Muscle layer of colon (tissue), 2 donors: Measurements from ENCODE around the gene TMPRSS2.

Experiments
- H3K27ac ChIP-seq: one replicate; pipeline ENCODE4 v1.7.0; 2013; ENCODE audit warnings: low read depth, mild to moderate bottlenecking, low read length, moderate library complexity
- H3K27me3 ChIP-seq, 2 donors: one replicate each; pipeline ENCODE4 v1.7.0; 2013; ENCODE audit warnings: low read length in 2 of 2, mild to moderate bottlenecking in 2 of 2; ENCODE audit not compliant: insufficient read depth in 2 of 2, control insufficient read depth in 1 of 2
- H3K36me3 ChIP-seq: one replicate; pipeline ENCODE4 v1.7.0; 2013; ENCODE audit warnings: mild to moderate bottlenecking, low read length; ENCODE audit not compliant: insufficient read depth
- H3K4me1 ChIP-seq: one replicate; pipeline ENCODE4 v1.7.0; 2013; ENCODE audit warnings: mild to moderate bottlenecking, low read length; ENCODE audit not compliant: insufficient read depth
- H3K4me3 ChIP-seq, 2 donors: one replicate each; pipeline ENCODE4 v1.7.0; 2013; ENCODE audit warnings: low read length in 2 of 2, low read depth in 1 of 2, mild to moderate bottlenecking in 1 of 2, moderate library complexity in 1 of 2
- H3K9ac ChIP-seq: one replicate; pipeline ENCODE4 v1.7.0; 2013; ENCODE audit warnings: low read length
- H3K9me3 ChIP-seq: one replicate; pipeline ENCODE4 v1.7.0; 2013; ENCODE audit warnings: mild to moderate bottlenecking, low read length
- donor health status: abdominal sarcoma.
- donor health status: Adenocarcinoma of cecum.

TMPRSS2 gene

DNA sequence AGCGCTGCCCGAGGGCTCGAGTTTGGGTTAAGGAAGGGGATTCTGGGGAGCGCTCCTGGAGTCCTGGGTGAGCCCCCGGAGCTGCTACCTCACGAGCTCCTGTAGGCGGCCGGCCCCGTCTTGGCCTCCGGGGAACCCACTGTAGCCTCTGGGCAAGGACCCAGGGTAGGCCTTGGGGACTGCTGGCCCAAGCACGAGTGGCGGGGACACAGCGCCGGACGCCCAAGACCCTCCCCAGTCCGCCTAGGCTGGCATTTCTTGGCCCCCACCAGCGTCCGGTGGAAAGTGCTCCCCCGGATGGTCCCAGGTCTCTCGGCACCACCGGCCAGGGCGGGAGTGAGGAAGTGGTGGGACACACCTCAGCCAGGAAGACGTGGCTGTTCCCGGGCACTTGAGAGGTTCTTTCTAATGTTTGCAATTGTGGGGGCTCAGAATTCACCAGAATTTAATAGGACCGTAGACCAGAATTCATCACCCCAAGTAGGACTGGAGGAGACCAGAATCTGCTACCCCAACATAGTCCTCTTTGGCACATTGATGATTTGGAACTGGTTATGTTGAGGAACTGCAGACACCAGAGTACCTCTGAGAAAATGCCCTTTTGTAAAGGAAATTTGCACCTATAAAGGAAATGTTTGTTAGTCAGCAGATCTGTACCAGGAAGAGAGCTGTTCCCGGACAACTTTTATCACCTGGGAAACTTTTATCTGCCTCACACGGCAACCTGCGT lies 622 bp upstream of the TMPRSS2 start:
- H3K27ac ChIP-seq: no peak overlapping the region
- no peaks in the 10 kb centered on the region for H3K9me3 ChIP-seq
- no peaks in the 10 kb centered on the region for H3K36me3 ChIP-seq
- H3K27me3 ChIP-seq: peaks cover 8 to 40% of the 10 kb centered on the region in 2 donors
- H3K9ac ChIP-seq: no peak overlapping the region
- H3K4me1 ChIP-seq: no peaks in the 10 kb centered on the region
- no peak overlapping the region for H3K4me3 ChIP-seq

DNA sequence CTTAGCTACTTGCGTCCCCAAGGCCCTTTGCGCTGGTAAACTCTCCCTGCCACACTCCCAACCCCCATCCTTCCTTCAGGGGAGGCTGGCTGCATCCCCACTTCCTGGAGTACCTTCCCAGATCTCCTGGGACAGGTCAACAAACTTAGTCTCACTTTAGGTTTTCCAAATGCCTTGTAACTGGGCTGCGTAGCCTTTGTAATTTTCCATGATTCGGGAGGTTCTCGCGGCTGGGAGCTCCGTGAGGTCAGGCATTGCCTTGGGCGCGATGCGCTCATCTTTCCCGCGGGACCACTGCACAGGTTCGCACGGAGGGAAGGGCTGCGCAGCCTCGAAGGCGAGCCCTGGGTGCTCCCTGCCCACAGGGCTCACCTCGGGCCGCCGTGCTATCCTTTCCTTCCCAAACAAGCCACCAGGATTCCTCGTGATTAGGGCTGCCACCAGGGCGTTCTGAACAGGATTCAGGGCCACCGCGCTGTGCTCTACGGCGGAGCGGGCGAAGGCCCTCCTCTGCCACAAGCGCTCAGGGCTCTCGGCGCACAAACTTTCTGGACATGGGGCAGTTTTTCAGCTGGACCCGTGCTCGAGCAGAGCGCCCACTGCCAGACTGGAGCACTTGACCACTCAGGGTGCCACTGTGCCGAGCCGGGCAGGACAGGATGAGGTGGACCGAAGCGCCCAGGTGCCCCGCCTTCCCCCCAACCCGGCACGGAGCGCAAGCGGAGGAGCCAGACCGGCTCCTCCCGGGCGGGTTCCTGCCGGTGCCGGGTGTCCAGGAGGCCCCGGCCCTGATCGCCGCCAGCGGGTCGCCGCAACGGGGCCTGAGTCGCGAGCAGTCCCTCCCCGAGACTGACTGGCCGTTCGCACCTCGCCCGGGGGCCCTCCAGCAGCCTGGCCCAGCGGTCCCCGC lies 1.1 kb downstream of the TMPRSS2 start:
- H3K9ac ChIP-seq: no peak overlapping the region
- peaks cover 8 to 40% of the 10 kb centered on the region in 2 donors for H3K27me3 ChIP-seq
- H3K9me3 ChIP-seq: no peaks in the 10 kb centered on the region
- no peaks in the 10 kb centered on the region for H3K36me3 ChIP-seq
- no peaks in the 10 kb centered on the region for H3K4me1 ChIP-seq
- no peak overlapping the region for H3K27ac ChIP-seq
- no peak overlapping the region for H3K4me3 ChIP-seq

DNA sequence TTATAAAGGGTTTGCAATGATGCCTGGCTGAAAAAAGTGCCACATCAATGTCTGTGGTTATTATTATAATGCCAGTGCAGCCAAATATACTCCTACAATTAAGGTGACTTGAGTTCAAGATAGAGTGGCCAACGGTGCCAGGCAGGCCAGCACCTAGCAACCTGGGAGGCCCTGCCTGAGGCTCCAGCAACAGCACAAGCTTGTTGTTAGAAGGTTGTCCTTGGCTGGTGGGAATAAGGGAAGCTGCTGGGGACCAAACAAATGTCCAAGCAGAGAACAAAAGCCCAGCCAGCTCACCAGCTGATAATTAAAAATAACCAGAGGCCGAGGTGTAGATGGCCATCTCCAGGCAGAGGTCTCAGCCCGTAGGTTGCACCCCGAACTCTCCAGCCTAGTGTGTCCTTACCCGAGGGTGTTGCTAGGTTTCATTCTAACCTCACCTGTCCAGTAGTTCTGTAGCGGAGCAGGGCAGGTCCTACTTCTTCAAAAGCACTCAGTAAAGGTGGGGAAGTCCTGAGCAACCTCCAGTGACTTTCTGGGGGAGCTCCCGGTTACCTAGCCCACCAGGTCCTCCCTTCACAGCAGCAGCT lies 1.9 kb downstream of the TMPRSS2 start:
- no peak overlapping the region for H3K9ac ChIP-seq
- peaks cover 8 to 40% of the 10 kb centered on the region in 2 donors for H3K27me3 ChIP-seq
- H3K4me1 ChIP-seq: no peaks in the 10 kb centered on the region
- H3K4me3 ChIP-seq: no peak overlapping the region
- H3K9me3 ChIP-seq: no peaks in the 10 kb centered on the region
- H3K27ac ChIP-seq: no peak overlapping the region
- H3K36me3 ChIP-seq: no peaks in the 10 kb centered on the region

DNA sequence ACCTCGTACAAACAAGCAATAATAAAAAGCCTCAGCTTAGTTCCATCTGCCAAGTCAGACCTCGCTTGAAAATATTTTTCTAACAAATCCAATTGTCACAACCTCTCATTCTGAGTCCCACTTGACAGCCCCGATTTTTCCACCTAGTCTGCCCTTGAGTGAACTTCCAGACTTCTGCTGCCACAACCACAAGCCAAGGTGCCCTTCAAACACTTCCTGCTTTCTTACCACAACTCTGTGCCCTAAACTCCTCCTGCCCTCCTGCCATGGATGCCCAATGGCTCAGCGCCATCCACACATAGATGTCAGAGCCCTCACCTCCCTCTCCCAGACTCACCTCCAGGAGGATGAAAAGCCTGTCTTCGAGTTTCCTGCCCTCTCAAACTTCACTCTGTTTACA lies 3.9 kb downstream of the TMPRSS2 start:
- no peak overlapping the region for H3K4me3 ChIP-seq
- H3K9ac ChIP-seq: no peak overlapping the region
- peaks cover 7 to 31% of the 10 kb centered on the region in 2 donors for H3K27me3 ChIP-seq

DNA sequence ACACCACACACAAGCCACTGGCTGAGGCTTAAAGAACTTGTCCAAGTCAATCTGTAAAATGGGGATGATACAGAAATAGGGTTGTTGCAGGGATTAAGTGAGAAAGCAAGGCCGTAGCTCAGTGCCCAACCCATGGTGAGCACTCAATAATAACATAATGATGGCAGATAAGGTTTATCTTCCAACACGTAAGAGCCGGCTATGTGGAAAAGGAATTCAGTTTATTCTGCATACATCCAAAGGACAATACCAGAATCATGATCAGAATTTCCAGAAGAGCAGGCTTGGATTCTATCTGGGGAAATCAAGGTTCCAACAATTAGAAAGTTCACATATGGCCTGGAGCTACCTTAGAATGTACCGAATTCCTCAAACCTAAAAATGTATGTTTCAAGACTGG lies 4.6 kb downstream of the TMPRSS2 start:
- H3K9ac ChIP-seq: no peak overlapping the region
- no peaks in the 10 kb centered on the region for H3K9me3 ChIP-seq
- no peaks in the 10 kb centered on the region for H3K4me1 ChIP-seq
- peaks cover 0 to 24% of the 10 kb centered on the region in 2 donors for H3K27me3 ChIP-seq
- no peak overlapping the region for H3K27ac ChIP-seq
- H3K4me3 ChIP-seq: no peak overlapping the region
- H3K36me3 ChIP-seq: no peaks in the 10 kb centered on the region

More for the DNA sequence above, 3.9 kb downstream of the TMPRSS2 start:
- Histone ChIP-seq H3K9me3 (no peaks in the 10 kb centered on the region), H3K27ac (no peak overlapping the region), H3K36me3 (no peaks in the 10 kb centered on the region), H3K4me1 (no peaks in the 10 kb centered on the region)

DNA sequence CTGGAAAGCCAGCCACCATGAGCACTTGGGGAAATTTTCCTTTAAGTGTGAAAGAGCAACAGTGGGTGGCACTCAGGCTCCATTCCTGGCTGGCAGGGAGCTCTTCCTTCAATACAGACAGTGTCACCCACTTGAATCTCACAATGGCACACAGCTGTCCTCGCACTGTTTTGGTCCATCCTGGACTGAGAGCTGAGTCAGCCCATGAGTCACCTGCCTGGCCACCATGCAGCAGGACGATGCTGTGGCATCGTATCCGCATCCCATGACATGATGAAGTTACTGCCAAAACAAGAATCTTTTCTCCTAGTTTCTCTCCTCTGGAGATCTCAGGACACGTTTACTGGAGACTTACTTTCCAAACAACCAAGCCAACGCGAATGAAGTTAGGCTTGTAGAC lies 6.0 kb downstream of the TMPRSS2 start:
- Histone ChIP-seq H3K27ac (no peak overlapping the region), H3K4me3 (no peak overlapping the region), H3K4me1 (no peaks in the 10 kb centered on the region), H3K9ac (no peak overlapping the region), H3K9me3 (no peaks in the 10 kb centered on the region), H3K27me3 (peaks cover 0 to 12% of the 10 kb centered on the region in 2 donors), H3K36me3 (no peaks in the 10 kb centered on the region)

DNA sequence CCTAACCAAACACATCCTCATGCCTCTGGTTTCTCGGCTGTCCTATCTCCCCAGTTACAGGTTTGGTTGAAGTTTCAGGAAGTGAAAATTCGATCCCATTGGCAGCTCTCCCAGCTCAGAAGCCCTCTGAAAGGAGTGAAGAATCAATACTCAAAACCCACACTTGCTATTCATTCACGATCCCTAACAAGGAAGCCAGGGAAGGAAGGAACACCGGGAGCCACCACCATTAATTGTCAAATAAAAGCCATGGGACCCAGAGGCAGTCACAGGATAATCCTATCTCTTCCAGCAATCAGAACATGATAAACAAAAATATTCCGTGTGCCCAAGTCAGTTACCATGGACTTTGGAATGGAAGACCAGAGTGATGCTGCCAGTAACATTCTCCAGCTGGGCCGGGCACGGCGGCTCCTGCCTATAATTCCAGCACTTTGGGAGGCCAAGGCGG lies 7.0 kb downstream of the TMPRSS2 start:
- H3K27me3 ChIP-seq: peaks cover 0 to 4% of the 10 kb centered on the region in 2 donors
- H3K9ac ChIP-seq: no peak overlapping the region
- H3K27ac ChIP-seq: no peak overlapping the region
- no peaks in the 10 kb centered on the region for H3K9me3 ChIP-seq
- no peak overlapping the region for H3K4me3 ChIP-seq
- H3K4me1 ChIP-seq: no peaks in the 10 kb centered on the region
- H3K36me3 ChIP-seq: no peaks in the 10 kb centered on the region

DNA sequence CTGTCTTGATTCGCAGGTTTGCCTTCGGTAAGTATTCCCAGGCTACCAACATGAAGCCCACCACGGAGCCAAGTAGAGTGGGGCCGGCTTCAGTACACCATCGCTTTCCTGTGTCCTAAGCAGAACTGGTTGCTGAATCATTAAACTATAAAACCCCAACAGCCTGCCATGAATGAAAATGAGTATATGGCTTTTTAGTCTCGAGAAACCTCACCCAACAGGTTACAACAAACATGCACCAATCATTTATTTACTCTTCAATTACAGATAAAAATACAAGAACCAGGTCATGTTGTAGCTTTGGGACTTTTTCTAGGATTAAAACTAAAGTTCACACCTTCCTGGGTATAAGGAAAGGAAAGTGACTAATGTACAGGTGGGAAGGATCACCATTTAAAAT lies 7.6 kb downstream of the TMPRSS2 start:
- no peak overlapping the region for H3K27ac ChIP-seq
- no peaks in the 10 kb centered on the region for H3K4me1 ChIP-seq
- H3K9ac ChIP-seq: no peak overlapping the region
- H3K36me3 ChIP-seq: no peaks in the 10 kb centered on the region
- no peaks in the 10 kb centered on the region for H3K27me3 ChIP-seq
- no peak overlapping the region for H3K4me3 ChIP-seq
- no peaks in the 10 kb centered on the region for H3K9me3 ChIP-seq

DNA sequence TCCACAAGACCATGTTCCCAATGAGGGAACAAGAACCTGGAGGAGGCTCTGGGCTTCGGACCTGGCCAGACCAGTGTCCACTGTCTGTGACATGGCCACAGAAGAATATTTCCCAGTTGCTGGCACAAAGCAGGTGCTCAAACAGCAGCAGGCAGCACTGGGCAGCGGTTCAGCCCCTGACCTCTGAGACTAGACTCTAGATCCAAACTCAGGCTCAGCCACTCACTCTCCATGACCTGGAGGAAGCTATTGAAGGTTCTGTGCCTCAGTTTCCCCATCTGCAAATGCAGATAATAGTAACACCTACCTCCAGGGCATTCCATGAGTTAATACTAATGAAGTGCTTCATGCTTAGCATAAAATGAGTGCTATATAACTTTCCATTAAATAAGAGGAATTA lies 8.0 kb downstream of the TMPRSS2 start:
- Histone ChIP-seq H3K9me3 (no peaks in the 10 kb centered on the region), H3K36me3 (no peaks in the 10 kb centered on the region), H3K27me3 (no peaks in the 10 kb centered on the region), H3K9ac (no peak overlapping the region), H3K4me3 (no peak overlapping the region), H3K4me1 (no peaks in the 10 kb centered on the region), H3K27ac (no peak overlapping the region)

DNA sequence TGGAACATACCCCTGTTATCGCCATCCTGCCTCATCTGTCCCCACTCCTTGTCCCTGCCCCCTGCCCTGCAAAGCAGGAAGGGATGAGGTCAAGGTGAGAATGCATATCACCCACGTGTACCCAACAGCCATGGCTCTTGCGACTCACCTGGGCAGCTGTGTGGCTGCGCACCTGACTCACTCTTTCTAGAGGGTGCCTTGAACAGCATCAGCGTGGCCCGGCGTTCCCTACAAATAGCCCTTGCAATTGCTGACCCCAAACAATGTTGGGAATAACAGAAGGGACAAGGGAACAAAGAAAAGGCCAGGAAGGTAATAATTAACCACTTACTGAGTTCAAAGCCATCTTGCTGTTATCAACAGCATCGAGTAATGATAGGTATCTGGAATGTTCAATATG lies 10.2 kb downstream of the TMPRSS2 start:
- Histone ChIP-seq H3K9ac (no peak overlapping the region), H3K9me3 (no peaks in the 10 kb centered on the region), H3K4me1 (no peaks in the 10 kb centered on the region), H3K36me3 (no peaks in the 10 kb centered on the region), H3K27ac (no peak overlapping the region), H3K4me3 (no peak overlapping the region), H3K27me3 (no peaks in the 10 kb centered on the region)

DNA sequence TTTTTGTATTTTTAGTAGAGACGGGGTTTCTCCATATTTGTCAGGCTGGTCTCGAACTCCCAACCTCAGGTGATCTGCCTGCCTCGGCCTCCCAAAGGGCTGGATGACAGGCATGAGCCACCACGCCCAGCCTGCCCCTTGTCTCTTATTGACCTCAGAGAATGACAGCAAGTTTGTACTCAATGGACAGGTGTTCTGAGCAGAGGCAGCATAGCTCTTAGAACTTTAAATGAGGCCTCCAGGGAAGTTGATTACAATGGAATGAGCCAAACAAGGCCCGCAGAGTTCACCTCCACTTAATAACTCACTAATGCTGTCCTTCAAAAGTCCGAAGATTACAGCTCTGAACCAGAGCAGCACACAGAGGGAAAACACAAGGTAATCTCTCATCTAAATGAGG lies 10.9 kb downstream of the TMPRSS2 start:
- H3K4me1 ChIP-seq: no peaks in the 10 kb centered on the region
- H3K9me3 ChIP-seq: no peaks in the 10 kb centered on the region
- H3K4me3 ChIP-seq: no peak overlapping the region
- H3K27ac ChIP-seq: no peak overlapping the region
- H3K27me3 ChIP-seq: no peaks in the 10 kb centered on the region
- H3K9ac ChIP-seq: no peak overlapping the region
- no peaks in the 10 kb centered on the region for H3K36me3 ChIP-seq
